NCI-H2196 (cell line): ENCODE results near the gene PPP1R14C.
"Not testable (repeated sequence)": the region's sequence is repeated elsewhere in the genome, so short reads cannot be mapped to it uniquely, and the experiment has no call there.

Experiments
- DNase-seq: peaks from one replicate; lab custom pipeline; 2025; ENCODE audit not compliant: unreplicated experiment; lab: John Stamatoyannopoulos, UW

PPP1R14C gene

GRCh38 chr6:150165020-150165702, 22.3 kb downstream of the PPP1R14C start:
- DNase-seq, result no peak

DNA sequence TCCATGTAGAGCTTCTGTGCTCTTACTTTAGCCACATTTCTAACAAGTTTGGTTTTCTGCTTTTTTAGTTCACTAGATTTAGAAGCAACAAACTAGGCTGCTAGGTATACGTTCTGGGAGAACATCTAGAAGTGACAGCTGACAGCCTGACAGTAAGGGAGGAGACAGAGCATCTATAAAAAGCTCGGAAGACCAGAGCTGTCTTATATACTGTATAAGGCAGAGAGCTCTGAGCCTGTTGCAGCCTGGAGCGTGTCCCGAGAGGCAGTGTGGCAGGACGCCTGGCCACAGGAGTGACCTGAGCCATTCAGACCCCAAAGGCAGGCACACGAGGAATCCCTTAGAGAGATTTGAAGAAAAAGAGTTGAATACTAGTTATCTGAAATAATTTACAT, 24.6 kb downstream of the PPP1R14C start:
- no peak for DNase-seq

GRCh38 chr6:150169181-150169580, 26.3 kb downstream of the PPP1R14C start:
- DNase-seq, result no peak

GRCh38 chr6:150169609-150170008, 26.8 kb downstream of the PPP1R14C start:
- DNase-seq, result no peak

DNA sequence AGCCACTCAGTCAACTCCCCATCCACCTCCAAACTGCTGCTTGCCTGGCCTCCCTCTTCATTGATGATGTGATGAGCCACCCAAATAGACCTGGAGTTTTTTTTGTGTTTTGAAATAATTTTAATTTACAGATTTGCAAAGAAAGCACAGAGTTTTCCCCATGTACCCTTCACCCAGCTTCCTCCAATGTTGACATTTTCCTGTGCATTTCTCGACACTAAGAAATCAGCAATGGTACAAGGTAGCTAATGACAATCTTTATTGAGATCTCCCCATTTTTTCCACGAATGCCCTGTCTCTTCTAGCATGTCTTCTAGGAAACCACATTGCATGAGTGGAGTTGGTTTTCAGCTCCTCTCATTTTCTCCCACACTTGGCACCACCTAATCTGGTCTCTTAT, 30.1 kb downstream of the PPP1R14C start:
- DNase-seq, result no peak

DNA sequence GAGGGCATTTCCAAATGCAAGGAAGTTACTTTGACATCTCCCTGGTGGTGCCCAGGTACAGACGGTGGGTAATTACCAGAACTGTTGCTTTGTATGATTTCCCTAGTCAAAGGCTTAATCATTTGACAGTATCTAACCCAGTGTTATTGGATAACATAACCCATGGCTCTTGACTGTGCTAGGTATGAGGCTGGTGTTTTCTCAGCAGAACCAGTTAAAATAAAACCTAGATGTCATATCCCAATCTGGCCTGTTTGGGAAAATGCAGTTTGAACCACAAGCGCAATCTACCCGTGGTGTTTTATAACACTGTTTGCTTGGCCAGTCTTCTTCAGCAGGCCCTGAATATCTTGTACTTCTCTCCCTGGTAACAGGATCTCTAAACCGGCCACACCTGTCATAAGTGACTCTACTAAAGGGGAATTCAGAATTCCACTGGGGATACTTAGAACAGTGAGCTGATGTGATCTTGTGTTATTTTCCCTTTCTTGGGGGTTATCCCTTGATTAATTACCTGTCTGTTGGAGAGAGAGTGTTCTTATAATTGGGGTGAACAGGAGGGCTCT, 32.8 kb downstream of the PPP1R14C start:
- no peak for DNase-seq

- no peak for DNase-seq
These were observed 33.3 kb downstream of the PPP1R14C start for GRCh38 chr6:150176152-150176551.

DNA sequence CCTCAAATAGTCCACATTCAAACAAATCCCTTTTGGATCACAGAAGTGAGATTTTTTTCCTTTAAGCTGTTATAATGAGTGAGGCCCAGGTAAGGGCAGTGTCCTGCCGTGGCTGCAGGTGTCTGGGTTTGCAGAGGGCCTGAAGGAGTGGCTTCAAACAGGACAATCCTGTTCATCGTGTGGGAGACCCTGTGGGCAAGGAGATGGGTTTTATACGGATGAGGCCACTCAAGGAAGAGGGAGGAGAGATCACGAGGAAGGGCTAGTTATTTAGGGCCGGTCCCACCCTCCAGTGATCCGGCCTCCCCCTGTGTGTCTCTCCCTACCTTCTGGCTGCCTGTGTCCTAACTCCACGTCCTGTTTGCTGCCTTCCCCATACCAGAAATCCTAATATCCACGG, 33.8 kb downstream of the PPP1R14C start:
- DNase-seq, result no peak

GRCh38 chr6:150177259-150177951, 34.6 kb downstream of the PPP1R14C start:
- no peak for DNase-seq

GRCh38 chr6:150177952-150178520, 35.2 kb downstream of the PPP1R14C start:
- no peak for DNase-seq

- DNase-seq, result no peak
These were observed 36.2 kb downstream of the PPP1R14C start for GRCh38 chr6:150179030-150179429.

- DNase-seq, result not testable (repeated sequence)
These were observed 37.1 kb downstream of the PPP1R14C start for GRCh38 chr6:150179907-150180424.

GRCh38 chr6:150180517-150180916, 37.7 kb downstream of the PPP1R14C start:
- DNase-seq, result no peak

DNA sequence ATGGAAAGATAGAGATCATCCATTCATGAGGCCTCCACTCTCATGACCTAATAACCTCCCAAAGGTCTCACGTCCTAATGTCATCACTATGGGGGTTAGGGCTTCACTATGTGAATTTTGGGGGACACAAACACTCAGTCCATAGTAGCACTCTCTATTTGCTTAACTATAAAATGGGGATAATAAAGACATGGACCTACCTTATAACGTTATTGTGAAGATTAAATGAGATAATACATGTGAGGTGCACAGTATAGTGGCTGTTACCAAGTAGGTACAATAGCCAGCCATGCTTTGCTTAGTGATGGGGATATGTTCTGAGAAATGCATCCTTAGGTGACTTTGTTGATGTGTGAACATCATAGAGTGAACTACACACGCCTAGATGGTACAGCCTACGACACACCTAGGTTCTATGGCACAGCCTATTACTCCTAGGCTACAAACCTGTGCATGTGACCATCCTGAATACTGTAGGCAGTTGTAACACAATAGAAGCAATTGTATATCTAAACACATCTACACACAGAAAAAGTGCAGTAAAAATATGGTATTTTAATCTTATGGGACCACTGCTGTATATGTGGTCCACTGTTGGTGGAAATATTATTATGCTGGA, 39.7 kb downstream of the PPP1R14C start:
- no peak for DNase-seq

GRCh38 chr6:150183105-150183504, 40.3 kb downstream of the PPP1R14C start:
- no peak for DNase-seq

DNA sequence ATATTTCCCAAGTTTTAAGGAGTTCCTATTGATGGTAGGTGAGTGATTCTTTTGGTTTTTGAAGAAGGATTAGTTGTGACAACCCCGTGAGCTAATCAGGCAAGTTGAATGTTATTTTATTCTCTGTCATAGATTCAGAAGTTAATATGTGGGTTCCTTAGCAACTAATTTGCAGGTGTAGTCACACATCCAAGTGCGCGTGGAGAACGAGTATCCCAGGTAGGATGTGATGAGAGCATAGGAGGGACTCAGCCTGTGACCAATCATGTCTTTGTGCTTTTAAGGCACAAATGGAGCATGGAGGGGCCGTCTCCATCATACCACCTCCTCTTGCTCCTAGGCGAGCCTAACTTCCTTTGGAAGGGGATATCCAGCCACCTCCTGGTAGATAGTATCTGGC, 41.1 kb downstream of the PPP1R14C start:
- no peak for DNase-seq

DNA sequence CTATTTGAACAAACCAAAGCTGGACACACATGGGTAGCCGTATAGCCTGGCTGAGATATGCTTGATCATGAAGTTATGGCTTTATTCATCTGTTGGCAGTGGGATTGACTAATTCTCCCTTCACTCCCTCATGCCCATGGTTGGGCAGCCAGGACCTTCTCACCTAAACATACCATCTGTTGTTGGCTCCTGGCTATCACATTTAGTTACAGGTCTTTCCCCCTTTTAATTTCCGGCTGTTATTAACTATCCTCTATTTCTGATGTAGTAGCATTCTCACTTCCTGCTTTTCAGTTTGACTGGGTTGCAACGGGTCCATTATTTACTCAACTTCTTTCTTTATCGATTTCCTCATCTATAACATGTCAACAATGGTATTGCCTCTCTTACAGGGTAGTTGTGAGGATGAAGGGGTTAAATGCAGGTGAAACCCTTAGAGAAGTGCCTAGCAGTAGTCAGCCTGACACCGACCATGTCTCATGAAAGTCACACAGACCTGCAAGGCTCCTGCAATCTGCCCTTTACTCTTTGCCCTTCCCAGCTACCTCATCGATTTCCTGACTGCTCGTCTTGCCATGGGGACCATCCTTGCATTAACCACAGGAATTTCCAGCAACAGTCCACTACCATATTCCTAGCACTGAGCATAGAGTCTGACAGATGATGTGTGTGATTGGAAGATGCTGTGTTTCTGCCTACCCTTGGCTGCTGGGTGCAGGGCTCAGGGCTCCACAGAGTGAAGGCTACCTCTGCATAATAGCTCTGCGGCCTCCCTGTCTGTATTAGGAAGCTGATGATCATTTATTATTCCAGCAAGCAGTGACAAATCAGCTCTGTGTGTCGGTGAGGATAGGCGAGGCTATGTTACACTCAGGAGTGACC, 42.2 kb downstream of the PPP1R14C start:
- no peak for DNase-seq

DNA sequence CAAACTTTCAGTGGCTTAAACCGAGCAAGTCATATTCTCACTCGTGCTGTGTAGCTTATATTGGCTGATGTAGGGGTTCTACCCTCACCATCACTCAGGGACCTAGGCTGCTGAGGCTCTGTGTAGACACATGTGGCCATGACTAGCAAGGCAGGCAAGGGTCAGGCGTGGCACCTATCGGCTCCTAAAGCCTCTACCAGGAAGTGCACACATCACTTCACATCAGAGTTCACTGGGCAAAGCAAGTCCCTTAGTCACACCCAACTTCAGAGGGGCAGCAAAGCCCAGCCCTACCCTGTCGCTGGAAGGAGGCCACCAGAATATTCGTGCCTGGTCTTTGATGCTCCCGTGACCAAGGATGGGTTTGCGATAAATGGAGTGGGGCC, 42.9 kb downstream of the PPP1R14C start:
- DNase-seq, result no peak

GRCh38 chr6:150186129-150186898, 43.5 kb downstream of the PPP1R14C start:
- no peak for DNase-seq

DNA sequence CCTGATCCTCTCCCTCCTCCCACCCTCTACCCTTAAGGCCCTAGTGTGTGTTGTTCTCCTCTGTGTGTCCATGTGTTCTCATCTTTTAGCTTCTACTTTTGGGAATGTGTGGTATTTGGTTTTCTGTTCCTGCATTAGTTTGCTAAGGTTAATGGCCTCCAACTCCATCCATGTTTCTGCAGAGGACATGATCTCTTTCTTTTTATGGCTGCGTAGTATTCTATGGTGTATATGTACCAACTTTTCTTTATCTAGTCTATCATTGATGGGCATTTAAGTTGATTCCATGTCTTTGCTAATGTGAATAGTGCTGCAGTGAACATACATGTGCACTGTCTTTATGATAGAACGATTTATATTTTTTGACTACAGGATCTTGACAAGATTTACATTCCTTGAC, 44.6 kb downstream of the PPP1R14C start:
- not testable (repeated sequence) for DNase-seq
